Measurements from ENCODE around the gene APMAP.
A peak's percentile ranks its signal among the peaks of the same experiment; 100 is the strongest.
"Not testable (repeated sequence)": the region's sequence is repeated elsewhere in the genome, so short reads cannot be mapped to it uniquely, and the experiment has no call there.

The APMAP gene

DNA sequence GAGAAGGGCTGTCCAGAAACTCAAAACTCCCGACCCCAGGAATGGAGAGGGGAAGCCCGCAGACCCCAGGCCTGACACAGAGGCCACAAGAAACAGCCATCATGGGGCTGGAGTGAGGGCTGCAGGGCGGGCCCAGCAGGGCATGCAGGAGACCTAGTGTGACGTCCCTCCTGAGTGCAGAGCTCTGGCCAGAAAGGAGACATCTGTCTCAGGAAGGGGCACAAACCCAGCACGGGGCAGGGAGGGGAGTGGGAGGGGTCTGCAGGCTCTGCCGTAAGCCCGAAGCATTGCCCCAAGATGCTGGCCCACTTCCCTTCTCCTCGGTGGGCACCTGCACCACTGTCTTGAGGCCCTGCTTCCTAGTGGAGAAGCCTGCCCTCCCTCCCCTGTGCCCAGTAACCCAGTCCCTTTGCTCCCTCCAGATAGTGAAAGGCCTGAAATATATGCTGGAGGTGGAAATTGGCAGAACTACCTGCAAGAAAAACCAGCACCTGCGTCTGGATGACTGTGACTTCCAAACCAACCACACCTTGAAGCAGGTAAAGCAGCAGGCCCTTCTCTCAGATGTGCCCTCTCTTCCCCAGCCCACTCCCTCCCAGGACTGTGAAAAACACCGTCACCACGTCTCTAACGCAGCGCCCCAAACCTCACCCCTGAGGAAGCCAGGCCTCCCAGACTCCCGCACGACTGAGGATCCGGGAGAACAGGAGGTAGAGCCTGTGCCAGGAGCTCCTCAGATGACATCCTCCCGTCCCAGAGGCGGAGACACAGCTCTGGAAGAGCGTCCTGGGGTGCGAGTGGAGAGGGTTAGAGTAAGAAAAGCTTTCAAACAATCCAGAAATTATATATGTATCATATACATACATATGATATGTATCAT, 33.8 kb downstream of the APMAP start:
- DNase-seq, result peak in 2 of 10 donors; percentile 63 to 66

DNA sequence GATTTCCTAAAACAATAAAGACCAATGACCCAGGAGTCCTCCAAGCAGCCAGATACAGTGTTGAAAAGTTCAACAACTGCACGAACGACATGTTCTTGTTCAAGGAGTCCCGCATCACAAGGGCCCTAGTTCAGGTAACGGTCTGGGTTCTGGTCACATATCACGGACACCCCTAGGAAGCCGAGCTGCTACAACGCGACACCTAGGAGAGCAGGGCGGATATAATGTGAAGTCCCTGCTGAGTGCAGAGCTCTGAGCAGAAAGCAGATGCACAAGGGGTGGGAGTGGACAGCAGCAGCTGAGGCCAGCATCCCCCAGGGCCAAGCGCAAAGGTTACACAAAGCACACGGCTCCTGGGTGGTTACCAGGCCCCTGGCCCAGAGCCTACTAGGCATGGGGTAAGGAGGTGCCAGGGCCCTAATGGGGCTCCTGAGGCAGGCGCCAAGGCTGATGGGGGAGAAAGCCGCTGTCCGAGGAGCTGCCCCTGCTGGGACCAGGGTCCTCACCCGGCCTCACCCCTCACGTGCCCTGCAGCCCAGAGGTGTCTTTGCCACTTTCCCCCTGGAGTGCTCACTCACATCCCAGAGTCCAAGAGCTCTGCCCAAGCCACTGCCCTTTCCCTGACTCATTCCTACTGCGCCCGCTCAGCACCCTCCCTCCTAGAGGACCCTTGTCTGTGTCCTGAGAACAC, 35.1 kb downstream of the APMAP start:
- peak in 1 of 10 donors; percentile 47 for DNase-seq
- intact Hi-C loops (cut with DNase I), result no loop called here

More for the DNA sequence above, 33.8 kb downstream of the APMAP start:
- intact Hi-C loops (cut with DNase I), result no loop called here

DNA sequence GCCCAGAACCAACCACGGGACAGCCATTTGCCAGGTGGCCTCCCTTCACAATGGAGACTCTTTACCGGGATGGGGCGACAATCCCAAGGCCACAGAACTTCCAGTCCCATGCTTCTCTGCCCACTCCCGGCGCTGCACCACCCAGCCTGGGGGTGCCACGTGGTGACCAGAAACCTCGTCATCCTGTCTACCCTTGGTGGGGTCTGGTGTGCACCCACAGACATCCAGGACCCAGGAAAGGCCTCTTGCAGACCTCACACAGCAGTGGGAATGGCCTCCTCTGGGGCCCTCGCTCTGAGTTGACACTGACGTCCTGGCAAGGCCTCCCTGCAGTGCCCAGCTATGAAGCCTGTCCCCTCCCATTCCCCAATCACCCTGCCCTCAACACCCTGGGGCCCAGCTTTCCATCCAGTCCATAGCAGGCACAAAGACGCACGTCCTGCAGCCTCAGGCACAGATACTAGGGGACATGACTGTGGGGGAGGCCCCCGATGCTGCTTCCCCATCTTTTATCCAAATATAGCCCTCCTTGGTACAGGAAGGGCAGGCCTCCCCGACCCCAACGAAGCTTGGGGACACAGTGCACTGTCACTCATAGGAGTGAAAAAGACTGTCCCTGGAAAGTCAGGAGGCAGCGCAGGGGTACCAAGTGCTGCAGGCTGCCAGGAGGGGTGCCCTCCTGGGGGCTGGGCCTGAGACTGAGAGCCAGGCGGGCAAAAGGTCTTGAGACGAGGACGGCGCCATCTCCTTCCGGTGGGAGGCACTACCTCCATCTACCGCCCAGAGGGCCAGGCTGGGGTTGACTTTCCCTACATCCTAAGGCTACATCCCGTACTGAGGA, 36.3 kb downstream of the APMAP start:
- no peak for DNase-seq
- intact Hi-C loops (cut with DNase I), result no loop called here

DNA sequence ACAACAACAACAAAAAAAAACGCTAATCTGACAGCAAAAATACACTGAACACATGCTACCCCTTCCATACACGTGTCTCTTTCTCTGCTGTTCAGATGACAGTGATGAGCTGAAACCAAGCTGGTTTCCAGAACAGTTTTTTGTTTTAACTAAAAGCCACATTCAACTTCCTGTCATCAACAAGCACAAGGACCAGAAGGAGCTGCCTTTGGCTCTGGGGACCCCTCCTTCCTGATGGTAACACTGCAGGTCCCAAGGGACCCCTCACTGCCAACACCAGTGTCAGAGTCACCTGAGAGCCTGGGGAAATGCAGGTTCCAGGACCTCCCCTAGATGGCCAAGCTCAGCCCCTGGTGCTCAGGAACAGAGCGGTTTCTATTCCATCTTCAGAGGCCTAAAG, 37.5 kb downstream of the APMAP start:
- intact Hi-C loops (cut with DNase I), result no loop called here
- DNase-seq, result no peak

DNA sequence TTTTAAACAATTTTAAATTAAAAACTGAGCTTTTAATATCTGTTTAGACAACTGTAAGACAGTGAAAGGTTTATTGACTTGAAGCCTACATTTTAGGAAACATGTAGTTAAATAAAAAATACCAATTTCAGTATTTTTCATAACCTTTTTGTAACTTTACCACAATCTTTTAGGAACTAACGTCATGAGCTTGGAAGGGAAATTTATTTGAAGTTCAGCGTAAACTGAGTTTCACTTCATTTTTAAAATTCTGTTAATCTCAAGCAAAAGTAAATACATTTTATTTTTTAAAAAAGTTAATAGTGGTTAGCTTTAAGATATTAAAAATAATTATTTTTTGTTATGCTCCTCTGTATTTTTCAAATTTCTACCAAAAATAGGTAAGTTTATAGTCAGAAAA, 38.0 kb downstream of the APMAP start:
- intact Hi-C loops (cut with DNase I), result no loop called here
- DNase-seq, result no peak

DNA sequence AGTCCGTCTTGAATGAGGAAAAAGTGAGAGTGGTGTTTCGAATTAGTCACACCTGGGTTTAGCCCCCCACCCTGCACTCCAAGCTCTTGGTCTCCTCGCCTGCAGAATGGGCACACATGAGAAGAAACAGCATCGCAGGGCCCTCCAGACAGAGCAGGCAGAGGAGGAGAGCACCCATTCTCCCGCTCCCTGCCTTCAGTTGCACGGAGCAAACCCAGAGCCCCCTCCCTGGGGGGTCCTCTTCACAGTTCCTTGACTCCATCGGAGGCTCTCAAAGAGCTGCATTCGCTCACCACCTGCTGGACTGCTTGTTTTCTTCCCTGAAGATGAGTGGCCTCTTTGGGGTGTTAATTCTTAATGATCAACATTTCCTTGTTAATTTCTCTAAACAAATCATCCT, 38.4 kb downstream of the APMAP start:
- no peak for DNase-seq
- intact Hi-C loops (cut with DNase I), result no loop called here

DNA sequence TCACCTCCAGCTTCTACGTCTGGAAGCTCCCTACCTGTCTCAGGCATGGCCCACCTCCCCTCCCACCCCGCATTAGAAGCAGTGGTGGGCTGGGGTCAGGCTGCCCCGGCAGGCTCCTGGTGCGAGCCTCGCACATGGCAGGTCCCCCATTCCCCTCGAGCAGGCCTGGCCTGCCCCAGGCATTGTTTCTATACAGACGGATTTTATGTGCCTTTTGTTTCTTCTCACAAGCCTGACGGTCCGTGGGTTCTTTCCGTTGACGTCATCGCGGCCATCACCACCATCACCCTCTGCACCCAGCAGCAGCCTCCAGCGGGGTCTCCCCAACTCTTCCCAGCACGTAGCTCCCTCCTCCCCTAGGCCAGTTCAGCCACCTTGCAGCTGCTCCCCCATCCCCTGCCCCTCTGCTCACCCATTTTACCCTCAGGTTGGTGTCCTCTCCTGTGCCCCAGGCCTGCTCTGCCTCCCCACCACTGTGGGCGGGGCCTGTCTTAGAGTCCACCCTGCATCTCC, 38.9 kb downstream of the APMAP start:
- DNase-seq, result no peak
- intact Hi-C loops (cut with DNase I), result no loop called here

DNA sequence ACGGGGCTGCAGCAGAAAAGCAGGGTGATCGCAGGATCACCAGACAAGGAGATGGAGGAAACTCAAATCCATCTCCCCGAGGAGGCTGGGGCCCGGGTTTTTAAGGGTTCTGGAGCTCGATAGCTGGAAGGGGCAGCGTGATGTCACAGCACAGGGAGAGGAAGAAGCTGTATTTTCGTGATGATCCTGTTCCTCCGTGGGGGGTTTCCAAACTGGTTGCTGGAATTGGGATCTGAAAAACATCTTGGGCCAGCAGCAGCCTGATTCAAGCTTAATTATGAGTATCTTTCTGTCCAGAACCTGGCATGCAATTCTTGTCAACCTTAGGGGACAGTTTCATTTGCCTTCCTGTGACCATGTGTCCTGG, 39.4 kb downstream of the APMAP start:
- DNase-seq, result no peak
- intact Hi-C loops (cut with DNase I), result no loop called here

DNA sequence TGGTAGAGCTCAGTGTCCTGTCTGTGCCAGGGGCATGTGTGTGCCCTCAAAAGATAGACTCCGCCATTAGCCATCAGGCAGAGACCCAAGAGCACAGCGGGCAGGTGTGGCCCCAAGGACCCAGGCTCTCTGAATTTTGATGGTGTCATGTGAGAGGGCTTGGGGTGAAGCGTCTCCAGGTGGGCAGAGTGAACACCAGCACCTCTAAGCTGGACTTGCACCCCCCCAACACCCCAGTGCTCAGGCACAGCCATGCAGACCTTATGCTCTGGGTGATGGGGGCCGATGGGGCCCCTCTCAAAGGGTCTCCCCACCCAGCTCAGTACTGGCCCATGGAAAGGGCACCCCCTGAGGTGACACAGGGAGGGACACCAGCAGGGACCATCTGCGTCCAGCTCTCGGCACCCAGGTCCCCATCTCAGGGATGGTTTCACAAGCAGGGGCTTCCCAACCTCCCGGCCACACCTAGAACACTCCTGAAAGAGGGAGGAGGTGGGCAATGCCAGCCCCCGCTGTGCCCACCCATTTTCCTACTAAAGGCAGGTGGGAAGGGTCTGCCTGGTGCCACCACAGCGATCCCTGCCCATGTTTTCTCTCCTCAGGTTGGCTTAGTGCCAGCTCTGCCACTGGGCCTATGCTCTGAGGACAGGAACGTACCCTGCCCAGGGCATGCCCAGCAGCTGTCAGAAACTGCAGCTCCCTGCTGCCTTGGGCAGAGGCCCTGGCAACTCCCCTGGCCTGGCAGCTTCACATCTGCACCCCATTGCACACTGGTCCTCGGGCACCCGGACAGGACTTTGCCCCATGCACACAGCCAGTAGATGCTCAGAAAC, 40.0 kb downstream of the APMAP start:
- no peak for DNase-seq
- intact Hi-C loops (cut with DNase I), result no loop called here

DNA sequence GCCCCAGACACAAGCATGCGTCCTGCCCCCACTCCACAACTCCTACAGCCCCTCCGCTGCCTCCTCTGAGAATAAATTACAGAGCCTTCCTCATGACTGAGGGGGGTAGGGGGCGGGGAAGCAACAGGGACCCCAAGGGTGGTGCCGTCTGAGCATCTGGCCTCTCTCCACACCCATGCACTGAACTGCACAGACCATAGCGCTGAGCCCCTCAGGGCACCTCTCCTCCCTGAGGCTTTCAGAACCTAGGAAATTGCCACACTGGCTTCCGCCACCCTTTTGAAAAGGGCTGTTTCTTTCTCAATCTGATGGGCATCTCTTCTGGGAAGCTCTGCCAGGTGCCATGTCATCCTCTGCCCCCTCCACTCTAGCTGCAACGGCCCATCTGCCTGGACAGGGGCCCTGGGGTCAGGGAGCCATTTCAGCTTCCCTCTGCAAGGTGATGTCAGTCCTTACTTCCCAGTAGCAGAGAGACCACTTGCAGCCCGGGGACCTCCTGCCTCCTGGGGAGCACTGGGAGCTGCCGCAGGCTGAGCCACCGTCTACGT, 40.9 kb downstream of the APMAP start:
- intact Hi-C loops (cut with DNase I), result no loop called here
- no peak for DNase-seq

DNA sequence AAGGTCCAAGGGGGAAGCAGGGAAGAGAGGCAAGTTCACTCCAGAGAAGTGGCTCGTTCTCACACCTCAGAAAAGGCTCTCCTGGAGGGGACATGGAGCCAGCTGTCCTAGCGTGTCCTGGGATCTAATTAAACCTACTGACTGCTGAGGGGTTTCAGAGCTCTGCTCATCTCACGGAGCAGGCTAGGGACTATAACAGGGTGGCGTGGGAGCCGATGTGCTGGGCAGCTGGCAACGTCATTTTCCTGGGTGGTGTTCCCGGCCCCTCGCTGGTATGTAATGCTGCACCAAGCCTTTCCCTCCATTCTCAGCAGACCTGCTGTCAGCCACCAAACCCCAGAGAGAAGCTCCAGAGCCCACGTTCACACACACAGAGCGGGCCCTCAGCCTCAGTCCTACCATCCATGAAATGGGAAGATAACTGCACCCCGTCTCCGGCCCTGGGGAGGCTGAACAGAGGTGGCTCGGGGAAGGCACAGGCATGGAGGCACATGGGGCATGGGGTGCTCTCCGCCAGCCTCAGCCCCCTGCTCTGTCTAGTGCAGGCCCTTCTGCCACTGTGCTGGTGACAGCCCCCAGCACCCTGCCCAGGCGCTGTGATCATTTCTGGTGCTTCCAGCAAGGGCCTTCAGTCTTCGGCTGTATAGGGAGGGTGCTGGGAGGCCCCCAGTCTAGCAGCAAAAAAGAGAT, 41.6 kb downstream of the APMAP start:
- peak in 1 of 10 donors; percentile 91 for DNase-seq
- intact Hi-C loops (cut with DNase I), result no loop called here

DNA sequence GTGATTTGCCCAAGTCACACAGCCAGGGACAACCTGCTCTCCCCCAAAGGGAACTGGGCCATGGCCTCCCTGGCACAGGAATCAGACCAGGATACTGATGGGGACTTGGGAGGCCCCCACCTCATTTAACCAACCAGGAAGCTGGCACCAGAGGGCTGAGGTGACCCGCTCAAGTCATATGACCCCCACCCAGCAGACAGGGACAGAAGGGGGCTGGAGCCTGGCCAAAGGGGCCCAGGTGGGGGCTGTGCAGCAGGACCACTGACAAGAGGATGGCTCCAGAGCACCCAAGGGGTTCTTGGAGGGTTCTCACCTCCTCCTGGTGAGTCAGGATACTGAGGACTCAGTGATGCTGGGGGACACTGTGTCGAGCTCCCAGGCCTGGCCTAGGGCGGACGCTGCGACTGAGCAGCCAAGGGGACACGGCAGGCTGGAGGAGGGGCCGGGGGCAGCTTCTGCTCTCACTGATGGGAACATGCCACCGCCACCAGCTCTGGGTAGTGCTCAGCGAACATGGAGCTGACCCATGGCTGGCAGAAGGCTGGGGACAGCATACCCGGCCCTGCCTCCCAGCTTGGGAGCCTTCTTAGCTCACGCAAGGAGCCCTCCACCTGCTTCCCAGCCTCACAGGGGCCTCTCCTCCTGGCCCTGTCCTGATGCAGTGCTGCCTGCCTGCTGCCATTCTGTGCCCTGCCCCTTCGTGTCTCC, 42.3 kb downstream of the APMAP start:
- intact Hi-C loops (cut with DNase I), result no loop called here
- DNase-seq, result peak in 1 of 10 donors; percentile 82

DNA sequence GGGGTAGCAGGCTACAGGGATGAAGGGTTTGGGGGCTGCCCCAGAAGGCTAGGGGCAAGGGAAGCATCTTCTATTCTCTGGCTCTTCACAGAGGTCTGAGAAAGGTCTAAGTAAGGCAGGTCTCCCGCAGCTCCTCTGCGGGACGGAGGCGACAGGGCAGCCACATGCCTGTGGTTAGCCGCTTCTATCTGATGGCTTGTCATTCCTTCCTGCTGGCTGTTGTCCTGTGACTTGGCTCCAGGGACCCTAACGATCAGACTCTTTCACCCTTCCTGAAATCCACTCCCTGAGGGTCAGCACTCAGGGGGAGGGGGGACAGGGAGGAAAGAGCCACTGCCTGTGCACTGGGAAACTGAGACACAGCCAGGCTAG, 42.8 kb downstream of the APMAP start:
- no peak for DNase-seq
- intact Hi-C loops (cut with DNase I), result no loop called here

DNA sequence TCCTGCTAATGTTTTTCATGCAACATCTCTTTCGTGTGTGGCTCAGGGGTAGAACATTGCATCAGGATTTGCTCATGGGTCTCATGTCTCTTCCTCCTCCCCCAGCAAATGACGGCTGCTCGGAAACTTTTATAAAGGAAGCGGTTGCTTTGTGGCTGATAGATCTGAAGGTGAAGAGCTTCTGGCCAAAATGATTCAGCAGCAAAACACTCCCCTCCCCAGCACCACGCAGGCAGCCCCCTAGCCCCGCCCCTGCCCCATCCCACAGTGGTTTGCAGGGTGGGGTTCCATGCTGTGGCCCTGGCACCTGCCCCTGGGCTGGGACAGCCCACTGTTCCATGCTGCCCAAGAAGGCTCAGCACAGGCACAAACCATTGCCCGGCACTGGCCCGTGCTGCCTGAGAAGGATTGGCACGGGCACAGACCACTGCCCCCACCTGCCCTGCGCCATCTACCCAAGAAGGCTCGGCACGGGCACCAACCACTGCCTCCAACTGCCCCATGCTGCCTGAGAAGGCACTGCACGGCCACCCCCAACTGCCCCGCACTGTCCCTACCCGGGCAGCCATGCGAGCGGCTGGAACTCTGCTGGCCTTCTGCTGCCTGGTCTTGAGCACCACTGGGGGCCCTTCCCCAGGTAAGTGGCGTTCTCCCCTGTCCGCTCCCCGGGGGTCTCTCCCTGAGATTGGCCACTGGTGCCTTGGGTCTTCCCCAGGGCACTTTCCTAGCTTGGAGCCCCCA, 43.4 kb downstream of the APMAP start, which contains the start of gene CST7:
CST7 (plus strand) TSS at position 331 of the 741 bp plus-strand sequence; CDS start at position 568, 237 bp downstream.
- intact Hi-C loops (cut with DNase I), result no loop called here
- DNase-seq, result no peak

DNA sequence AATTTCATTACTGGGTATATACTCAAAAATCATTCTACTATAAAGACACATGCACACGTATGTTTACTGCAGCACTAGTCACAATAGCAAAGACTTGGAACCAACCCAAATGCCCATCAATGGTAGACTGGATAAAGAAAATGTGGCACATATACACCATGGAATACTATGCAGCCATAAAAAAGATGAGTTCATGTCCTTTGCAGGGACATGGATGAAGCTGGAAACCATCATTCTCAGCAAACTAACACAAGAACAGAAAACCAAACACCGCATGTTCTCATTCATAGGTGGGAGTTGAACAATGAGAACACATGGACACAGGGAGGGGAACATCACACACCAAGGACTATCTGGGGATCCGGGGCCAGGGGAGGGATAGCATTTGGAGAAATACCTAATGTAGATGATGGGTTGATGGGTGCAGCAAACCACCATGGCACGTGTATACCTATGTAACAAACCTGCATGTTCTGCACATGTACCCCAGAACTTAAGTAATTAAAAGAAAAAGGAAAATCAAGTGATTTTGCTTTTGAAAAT, 44.1 kb downstream of the APMAP start:
- DNase-seq; intact Hi-C loops (cut with DNase I): not testable (repeated sequence)

DNA sequence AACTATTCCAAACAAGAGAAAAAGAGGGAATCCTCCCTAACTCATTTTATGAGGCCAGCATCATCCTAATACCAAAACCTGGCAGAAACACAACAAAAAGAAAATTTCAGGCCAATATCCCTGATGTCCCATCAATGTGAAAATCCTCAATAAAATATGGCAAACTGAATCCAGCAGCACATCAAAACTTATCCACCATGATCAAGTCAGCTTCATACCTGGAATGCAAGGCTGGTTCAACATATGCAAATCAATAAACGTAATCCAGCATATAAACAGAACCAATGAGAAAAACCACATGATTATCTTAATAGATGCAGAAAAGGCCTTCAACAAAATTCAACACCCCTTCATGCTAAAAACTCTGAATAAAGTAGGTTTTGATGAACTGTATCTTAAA, 46.2 kb downstream of the APMAP start:
- intact Hi-C loops (cut with DNase I); DNase-seq: not testable (repeated sequence)

DNA sequence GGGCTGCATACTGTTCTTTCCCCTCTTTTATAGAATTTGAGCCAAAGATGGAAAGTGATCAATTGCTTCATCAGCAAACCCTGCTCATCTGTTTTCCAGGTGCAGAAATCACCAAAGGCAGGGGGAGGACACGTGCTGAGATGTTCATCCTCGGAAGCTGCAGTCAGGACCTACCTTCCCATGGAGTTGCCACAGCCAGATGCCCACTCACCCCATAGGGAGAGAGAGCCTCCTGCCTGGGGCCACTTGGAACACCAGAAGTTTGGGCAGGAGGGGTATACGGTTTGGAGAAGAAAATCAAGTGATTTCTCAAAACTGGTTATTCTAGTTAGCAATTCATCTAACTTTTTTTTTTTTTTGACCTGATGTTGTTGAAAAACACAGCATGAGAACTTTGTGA, 48.8 kb downstream of the APMAP start:
- intact Hi-C loops (cut with DNase I), result no loop called here
- DNase-seq, result no peak
